PC-3 (cell line): ENCODE results near the gene PICALM. TPM values are rescaled to one million over a fixed set of nuclear protein-coding genes. Genes with fewer than 3 reads are reported as not detected.
A peak's percentile ranks its signal among the peaks of the same experiment; 100 is the strongest.

Experiments
- ATAC-seq: fragments of 200-7000 bp; cut with Tn5 transposase; 2 replicates; pipeline ENCODE4 v1.9.1; 2020; ENCODE audit warnings: mild to moderate bottlenecking, moderate library complexity
- BruUV-seq: library from RNA; stranded (reverse); fragments of 400-500 nt; replicated peaks from 2 replicates; lab custom pipeline; 2021; lab: Mats Ljungman, UMichigan
- CTCF ChIA-PET: fragments of 300-600 bp; sonication (Branson Sonifier 250); formaldehyde crosslinking; loops from one replicate; lab custom pipeline; 2022; ENCODE audit warnings: antibody characterized with exemption; lab: Charles Lee
- POLR2A ChIA-PET: fragments of 300-600 bp; sonication (Branson Sonifier 250); formaldehyde crosslinking; loops from one replicate; lab custom pipeline; 2022; ENCODE audit warnings: antibody characterized with exemption; ENCODE audit not compliant: unreplicated experiment; lab: Charles Lee
- DNase-seq: peaks from one replicate; pipeline ENCODE4 v3.0.0-alpha.2; 2015
- H2AFZ ChIP-seq: fragments of 300-600 bp; sonication (generic); 2 replicates; pipeline ENCODE4 v1.6.0; 2016; ENCODE audit warnings: antibody characterized with exemption, low read length
- H3F3A ChIP-seq: fragments of 300-600 bp; sonication (generic); one replicate; pipeline ENCODE4 v1.6.0; 2017; ENCODE audit warnings: antibody characterized with exemption, low read length, control low read depth, mild to moderate bottlenecking; ENCODE audit not compliant: unreplicated experiment
- H3K27ac ChIP-seq: fragments of 300-600 bp; sonication (generic); 2 replicates; pipeline ENCODE4 v1.5.1; 2016; ENCODE audit warnings: mild to moderate bottlenecking, low read length
- H3K27me3 ChIP-seq: fragments of 300-600 bp; sonication (generic); 2 replicates; pipeline ENCODE4 v1.6.1; 2016; ENCODE audit warnings: low read length, mixed read lengths
- H3K36me3 ChIP-seq: fragments of 300-600 bp; sonication (generic); 2 replicates; pipeline ENCODE4 v1.6.1; 2016; ENCODE audit warnings: low read depth, mixed run types, low read length, mixed read lengths
- H3K4me1 ChIP-seq: fragments of 300-600 bp; sonication (generic); 2 replicates; pipeline ENCODE4 v1.5.1; 2016; ENCODE audit warnings: low read length; ENCODE audit not compliant: insufficient read depth
- H3K4me2 ChIP-seq: fragments of 300-600 bp; sonication (generic); 2 replicates; pipeline ENCODE4 v1.6.0; 2016; ENCODE audit warnings: low read length
- H3K4me3 ChIP-seq: fragments of 300-600 bp; sonication (generic); 2 replicates; pipeline ENCODE4 v1.5.1; 2016; ENCODE audit warnings: mild to moderate bottlenecking, low read length, mixed read lengths
- H3K79me2 ChIP-seq: fragments of 300-600 bp; sonication (generic); 2 replicates; pipeline ENCODE4 v1.6.1; 2017; ENCODE audit warnings: low read length, mixed read lengths
- H3K9ac ChIP-seq: fragments of 300-600 bp; sonication (generic); 2 replicates; pipeline ENCODE4 v1.6.0; 2016; ENCODE audit warnings: mild to moderate bottlenecking, low read length
- H3K9me2 ChIP-seq: fragments of 300-600 bp; sonication (generic); replicated peaks from 2 replicates; pipeline ENCODE4 v1.6.1; 2016; ENCODE audit warnings: mixed run types, low read length, mixed read lengths
- H3K9me3 ChIP-seq: fragments of 300-600 bp; sonication (generic); 2 replicates; pipeline ENCODE4 v1.6.1; 2016; ENCODE audit warnings: low read length, mixed read lengths
- H4K20me1 ChIP-seq: fragments of 300-600 bp; sonication (generic); 2 replicates; pipeline ENCODE4 v1.6.1; 2016; ENCODE audit warnings: low read length, mixed read lengths
- CTCF ChIP-seq: fragments of 300-600 bp; sonication (generic); conservative IDR thresholded peaks from 2 replicates; pipeline ENCODE4 v1.5.1; 2017; ENCODE audit warnings: antibody characterized with exemption, low read depth, mild to moderate bottlenecking, low read length
- EZH2 ChIP-seq: fragments of 300-600 bp; sonication (generic); IDR thresholded peaks from one replicate; pipeline ENCODE4 v1.6.1; 2017; ENCODE audit warnings: antibody characterized with exemption, mild to moderate bottlenecking, low read length; ENCODE audit not compliant: unreplicated experiment
- EZH2phosphoT487 ChIP-seq: fragments of 300-600 bp; sonication (generic); IDR thresholded peaks from 2 replicates; pipeline ENCODE4 v1.6.1; 2018; ENCODE audit warnings: mild to moderate bottlenecking, antibody characterized with exemption, low read length, borderline replicate concordance
- intact Hi-C: fragments of 100-400 bp; cut with micrococcal nuclease; formaldehyde crosslinking; loops from 2 replicates; pipeline ENCODE4 v1.9.0; 2023
- total RNA-seq: library from RNA; depleted of rRNA; stranded (reverse); fragments of >200 nt; gene quantifications from 2 replicates; pipeline ENCODE4 v1.2.3, GENCODE V29; 2014

The PICALM gene
- total RNA-seq, 1 experiment from 2014 or later = 59.3 TPM

- no peaks in the 10 kb centered on the region for H3K9me3 ChIP-seq
- CTCF ChIA-PET = interaction anchor here (0.6 to 1.0 kb wide), 3 partner anchors 152 to 187 kb away, joined by 3 to 7 read pairs (median 3); no protein-coding TSS in a partner anchor
- intact Hi-C loops = loop anchor here (5.0 kb wide), 1 partner anchor 176 kb away; no protein-coding TSS in a partner anchor
- H4K20me1 ChIP-seq = peaks cover 16% of the 10 kb centered on the region; the same call in 1 of the 2 replicates
- no peak overlapping the region for H2AFZ ChIP-seq
- no peak overlapping the region for H3K4me3 ChIP-seq
- peak overlapping the region; percentile 51 for H3K4me2 ChIP-seq
- peaks cover 3% of the 10 kb centered on the region; the same call in 1 of the 2 replicates for H3K4me1 ChIP-seq
- no peak for ATAC-seq
- H3K27ac ChIP-seq = no peak overlapping the region
- no peaks in the 10 kb centered on the region for H3F3A ChIP-seq
- H3K27me3 ChIP-seq = no peaks in the 10 kb centered on the region
- peaks cover 85% of the 10 kb centered on the region for H3K79me2 ChIP-seq
- no peak overlapping the region for H3K9ac ChIP-seq
- H3K36me3 ChIP-seq = no peaks in the 10 kb centered on the region
- POLR2A ChIA-PET = interaction anchor here (0.6 kb wide), 1 partner anchor 372 kb away, joined by 6 read pairs; no protein-coding TSS in a partner anchor
- TF ChIP-seq CTCF (no peak), EZH2phosphoT487 (no peak), EZH2 (no peak)
- H3K9me2 ChIP-seq = no peaks in the 10 kb centered on the region
- no peak for DNase-seq
- BruUV-seq = no TSS peak
These were observed 27.7 kb downstream of the PICALM start for GRCh38 chr11:86040919-86041850.

GRCh38 chr11:86039094-86039493 is 29.8 kb downstream of the PICALM start:
- ATAC-seq = no peak
- BruUV-seq = no TSS peak
- TF ChIP-seq EZH2phosphoT487 (no peak), EZH2 (no peak), CTCF (no peak)
- no peak for DNase-seq
- Histone ChIP-seq H4K20me1 (0 out of 2 replicates have a peak, but pooled peaks cover 7% of the 10 kb centered on the region), H3K4me2 (no peak overlapping the region), H3K27me3 (no peaks in the 10 kb centered on the region), H3K4me1 (peaks cover 3% of the 10 kb centered on the region; the same call in 1 of the 2 replicates), H3K9me2 (no peaks in the 10 kb centered on the region), H3K4me3 (no peak overlapping the region), H3K79me2 (peaks cover 83% of the 10 kb centered on the region), H3K9me3 (no peaks in the 10 kb centered on the region), H3F3A (no peaks in the 10 kb centered on the region), H3K36me3 (no peaks in the 10 kb centered on the region), H3K9ac (no peak overlapping the region), H2AFZ (no peak overlapping the region), H3K27ac (no peak overlapping the region)
- intact Hi-C loops = no loop called here
- ChIA-PET CTCF (no interaction called here), POLR2A (no interaction called here)
